ENCODE measurements around the gene VEZT. TPM values are rescaled to one million over a fixed set of nuclear protein-coding genes. Genes with fewer than 3 reads are reported as not detected.
"Not testable (repeated sequence)": the region's sequence is repeated elsewhere in the genome, so short reads cannot be mapped to it uniquely, and the experiment has no call there.

The VEZT gene
- total RNA-seq, 1 donor from 2014 or later, result 57.4 TPM

GRCh38 chr12:95185854-95186253 is 31.8 kb upstream of the VEZT start:
- Histone ChIP-seq H3K27me3 (ENCODE audit: control insufficient read depth, insufficient read depth, low read length) (no peaks in the 10 kb centered on the region), H3K4me3 (ENCODE audit: low read depth, low read length) (no peak overlapping the region), H3K36me3 (ENCODE audit: control insufficient read depth, insufficient read depth, low read length) (no peaks in the 10 kb centered on the region)
- DNase-seq (ENCODE audit: low read depth) (no peak), FAIRE-seq (no peak)
- no peak for TF ChIP-seq CTCF (IDR thresholded peaks at IDR 0.05; ENCODE audit: insufficient read depth, low read length, severe bottlenecking)

- Histone ChIP-seq H3K36me3 (ENCODE audit: control insufficient read depth, insufficient read depth, low read length) (no peaks in the 10 kb centered on the region), H3K4me3 (ENCODE audit: low read depth, low read length) (no peak overlapping the region), H3K27me3 (ENCODE audit: control insufficient read depth, insufficient read depth, low read length) (no peaks in the 10 kb centered on the region)
- no peak for TF ChIP-seq CTCF (IDR thresholded peaks at IDR 0.05; ENCODE audit: insufficient read depth, low read length, severe bottlenecking)
- FAIRE-seq, result no peak
- no peak for DNase-seq (ENCODE audit: low read depth)
These were observed 29.7 kb upstream of the VEZT start for GRCh38 chr12:95187865-95188415.

- Histone ChIP-seq H3K27me3 (ENCODE audit: control insufficient read depth, insufficient read depth, low read length) (no peaks in the 10 kb centered on the region), H3K4me3 (ENCODE audit: low read depth, low read length) (no peak overlapping the region), H3K36me3 (ENCODE audit: control insufficient read depth, insufficient read depth, low read length) (no peaks in the 10 kb centered on the region)
- DNase-seq (ENCODE audit: low read depth) (no peak), FAIRE-seq (no peak)
- no peak for TF ChIP-seq CTCF (IDR thresholded peaks at IDR 0.05; ENCODE audit: insufficient read depth, low read length, severe bottlenecking)
These were observed 26.4 kb upstream of the VEZT start for GRCh38 chr12:95191060-95191696.

- no peak for FAIRE-seq
- DNase-seq (ENCODE audit: low read depth), result no peak
- no peak overlapping the region for H3K4me3 ChIP-seq (ENCODE audit: low read depth, low read length)
- TF ChIP-seq CTCF (IDR thresholded peaks at IDR 0.05; ENCODE audit: insufficient read depth, low read length, severe bottlenecking), result no peak
- H3K27me3 ChIP-seq (ENCODE audit: control insufficient read depth, insufficient read depth, low read length), result no peaks in the 10 kb centered on the region
- H3K36me3 ChIP-seq (ENCODE audit: control insufficient read depth, insufficient read depth, low read length), result no peaks in the 10 kb centered on the region
These were observed 25.3 kb upstream of the VEZT start for GRCh38 chr12:95192271-95192670.

GRCh38 chr12:95193139-95193538 is 24.5 kb upstream of the VEZT start:
- no peaks in the 10 kb centered on the region for H3K27me3 ChIP-seq (ENCODE audit: control insufficient read depth, insufficient read depth, low read length)
- no peak overlapping the region for H3K4me3 ChIP-seq (ENCODE audit: low read depth, low read length)
- FAIRE-seq (no peak), DNase-seq (ENCODE audit: low read depth) (no peak)
- no peak for TF ChIP-seq CTCF (IDR thresholded peaks at IDR 0.05; ENCODE audit: insufficient read depth, low read length, severe bottlenecking)
- no peaks in the 10 kb centered on the region for H3K36me3 ChIP-seq (ENCODE audit: control insufficient read depth, insufficient read depth, low read length)

GRCh38 chr12:95195122-95195521 is 22.5 kb upstream of the VEZT start:
- no peaks in the 10 kb centered on the region for H3K27me3 ChIP-seq (ENCODE audit: control insufficient read depth, insufficient read depth, low read length)
- DNase-seq (ENCODE audit: low read depth) (no peak), FAIRE-seq (no peak)
- H3K36me3 ChIP-seq (ENCODE audit: control insufficient read depth, insufficient read depth, low read length), result no peaks in the 10 kb centered on the region
- TF ChIP-seq CTCF (IDR thresholded peaks at IDR 0.05; ENCODE audit: insufficient read depth, low read length, severe bottlenecking), result no peak
- no peak overlapping the region for H3K4me3 ChIP-seq (ENCODE audit: low read depth, low read length)

- not testable (repeated sequence) for DNase-seq (ENCODE audit: low read depth); FAIRE-seq; H3K36me3 ChIP-seq (ENCODE audit: control insufficient read depth, insufficient read depth, low read length); H3K27me3 ChIP-seq (ENCODE audit: control insufficient read depth, insufficient read depth, low read length); H3K4me3 ChIP-seq (ENCODE audit: low read depth, low read length)
These were observed 20.6 kb upstream of the VEZT start for GRCh38 chr12:95196875-95197569.
